Lower leg skin (tissue), 4 donors: ENCODE measurements around the gene ELL. TPM values are rescaled to one million over a fixed set of nuclear protein-coding genes. Genes with fewer than 3 reads are reported as not detected.

Source experiments
- DNase-seq, 2 donors: peaks; one replicate each; pipeline ENCODE4 v3.0.0-alpha.2; 2019; ENCODE audit warnings: low spot score in 2 of 2
- H3K4me3 ChIP-seq: fragments of 200-600 bp; sonication (generic); 2 replicates; pipeline ENCODE4 v1.5.1; 2017; ENCODE audit warnings: mild to moderate bottlenecking, low read depth; ENCODE audit not compliant: poor library complexity, severe bottlenecking
- POLR2A ChIP-seq, 2 donors: fragments of 450-650 bp; IDR thresholded peaks; one replicate each; pipeline ENCODE4 v1.6.1; 2016 to 2017; ENCODE audit warnings: antibody characterized with exemption in 2 of 2, mild to moderate bottlenecking in 1 of 2, moderate library complexity in 1 of 2
- WGBS, 2 donors: methylation state at CpG; one replicate each; pipeline ENCODE4 v1.1.5; 2018; 5-methylcytosine and 5-hydroxymethylcytosine counted together
- intact Hi-C: fragments of 100-400 bp; cut with DNase I; formaldehyde crosslinking; loops from one replicate; pipeline ENCODE4 v1.15.0; 2023; ENCODE audit warnings: low total_unique reads
- total RNA-seq, 4 donors: library from RNA; depleted of rRNA; stranded (reverse); fragments of >200 nt; gene quantifications; one replicate each; pipeline ENCODE4 v1.1.0, GENCODE V29; 2016
- TF ChIP-seq, protein P1 (sequence below), 3 donors: fragments of 450-650 bp; IDR thresholded peaks; one replicate each; pipeline ENCODE4 v1.5.1; 2016; ENCODE audit warnings: antibody characterized with exemption in 3 of 3, mild to moderate bottlenecking in 3 of 3, moderate library complexity in 2 of 3

ELL gene
- total RNA-seq, 4 donors from 2014 or later = 21.5 to 37.9 (median 24.8) TPM

DNA sequence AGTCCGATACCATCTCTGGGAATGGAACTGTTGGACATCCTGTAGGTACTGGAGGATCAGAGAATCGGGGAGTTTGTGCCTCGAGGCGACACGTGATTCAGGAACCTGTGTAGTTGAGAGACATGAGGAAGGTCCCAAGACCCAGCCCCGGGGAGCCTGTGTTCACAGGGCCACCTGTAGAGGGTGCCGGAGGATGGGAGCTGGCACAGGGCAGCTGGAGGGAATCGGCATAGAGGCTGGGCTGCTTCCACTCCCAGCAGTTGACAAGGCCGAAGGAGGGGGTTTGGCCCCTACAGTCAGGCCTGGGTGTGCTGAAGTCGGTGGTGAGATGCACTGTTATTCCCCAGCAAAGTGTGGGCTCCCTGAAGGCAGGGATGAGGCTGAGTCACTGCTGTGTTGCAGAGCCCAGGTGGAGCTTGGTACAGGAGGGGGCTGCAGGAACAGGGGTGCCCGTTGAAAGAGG is 81.4 kb downstream of the ELL start:
- no peak for DNase-seq
- intact Hi-C loops = no loop called here
- 48 to 49% methylated on average over 11 of the region's 11 CpGs for WGBS, 2 donors
- TF ChIP-seq, protein P1, sequence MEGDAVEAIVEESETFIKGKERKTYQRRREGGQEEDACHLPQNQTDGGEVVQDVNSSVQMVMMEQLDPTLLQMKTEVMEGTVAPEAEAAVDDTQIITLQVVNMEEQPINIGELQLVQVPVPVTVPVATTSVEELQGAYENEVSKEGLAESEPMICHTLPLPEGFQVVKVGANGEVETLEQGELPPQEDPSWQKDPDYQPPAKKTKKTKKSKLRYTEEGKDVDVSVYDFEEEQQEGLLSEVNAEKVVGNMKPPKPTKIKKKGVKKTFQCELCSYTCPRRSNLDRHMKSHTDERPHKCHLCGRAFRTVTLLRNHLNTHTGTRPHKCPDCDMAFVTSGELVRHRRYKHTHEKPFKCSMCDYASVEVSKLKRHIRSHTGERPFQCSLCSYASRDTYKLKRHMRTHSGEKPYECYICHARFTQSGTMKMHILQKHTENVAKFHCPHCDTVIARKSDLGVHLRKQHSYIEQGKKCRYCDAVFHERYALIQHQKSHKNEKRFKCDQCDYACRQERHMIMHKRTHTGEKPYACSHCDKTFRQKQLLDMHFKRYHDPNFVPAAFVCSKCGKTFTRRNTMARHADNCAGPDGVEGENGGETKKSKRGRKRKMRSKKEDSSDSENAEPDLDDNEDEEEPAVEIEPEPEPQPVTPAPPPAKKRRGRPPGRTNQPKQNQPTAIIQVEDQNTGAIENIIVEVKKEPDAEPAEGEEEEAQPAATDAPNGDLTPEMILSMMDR (IDR thresholded peaks at IDR 0.05) = no peak
- no peak for TF ChIP-seq POLR2A (IDR thresholded peaks at IDR 0.05)
- H3K4me3 ChIP-seq = no peak overlapping the region

DNA sequence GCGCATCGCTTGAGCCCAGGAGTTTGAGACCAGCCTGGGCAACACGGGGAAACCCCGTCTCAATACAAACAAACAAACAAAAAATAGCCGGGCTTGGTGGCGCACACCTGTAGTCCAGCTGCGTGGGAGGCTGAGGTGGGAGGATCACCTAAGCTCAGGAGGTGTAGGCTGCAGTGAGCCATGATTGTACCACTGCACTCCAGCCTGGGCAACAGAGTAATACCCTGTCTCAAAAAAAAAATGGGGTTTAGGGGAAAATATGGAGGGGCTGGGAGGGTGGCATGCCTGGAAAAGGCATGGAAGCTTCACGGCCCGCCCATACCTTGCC is 82.0 kb downstream of the ELL start:
- intact Hi-C loops = no loop called here
- no peak overlapping the region for H3K4me3 ChIP-seq
- DNase-seq = no peak
- TF ChIP-seq, protein P1 (IDR thresholded peaks at IDR 0.05) = no peak
- no peak for TF ChIP-seq POLR2A (IDR thresholded peaks at IDR 0.05)
- WGBS, 2 donors = 71 to 84% methylated on average over 9 of the region's 9 CpGs

DNA sequence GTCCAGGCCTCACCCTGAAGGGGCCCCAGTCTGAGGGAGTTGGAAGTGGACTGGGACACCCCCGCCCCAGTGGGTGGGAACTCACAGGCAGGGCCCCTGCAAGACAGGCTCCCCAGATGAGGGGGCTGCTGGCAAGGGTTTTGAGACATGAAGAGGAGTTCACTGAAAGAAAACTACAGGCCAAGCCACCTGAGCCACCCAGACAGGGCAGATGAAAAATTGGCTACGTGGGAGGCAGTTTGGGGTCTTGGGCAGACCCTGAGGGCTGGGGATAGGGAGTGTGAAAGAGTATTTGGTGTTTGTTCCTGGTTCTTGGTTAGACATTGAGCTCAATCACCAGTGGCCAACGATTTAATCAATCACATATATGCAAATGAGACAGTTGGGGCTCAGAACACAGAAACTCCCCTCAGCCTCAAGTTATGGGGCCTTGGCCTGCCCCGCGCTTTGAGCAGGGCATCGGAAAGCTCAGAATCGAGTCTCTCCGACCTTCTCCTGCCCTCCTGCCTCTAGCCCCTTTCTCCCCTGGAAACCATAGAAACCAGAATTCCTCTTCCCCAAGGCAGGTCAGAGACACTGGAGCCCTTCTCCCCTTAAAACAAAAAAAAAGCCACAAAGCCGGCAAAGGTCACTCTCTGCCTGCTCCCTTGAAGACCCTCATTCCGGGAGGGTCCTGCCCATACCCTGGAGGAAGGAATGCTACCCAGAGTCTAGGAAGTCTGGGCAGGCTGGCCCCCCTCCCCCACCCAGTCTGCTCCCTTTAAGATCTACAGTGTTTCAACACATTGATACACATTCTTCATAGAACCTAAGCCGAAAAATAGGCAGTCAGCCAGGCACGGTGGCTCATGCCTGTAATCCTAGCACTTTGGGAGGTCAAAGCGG is 82.6 kb downstream of the ELL start:
- intact Hi-C loops = no loop called here
- WGBS, 2 donors = 50 to 60% methylated on average over 13 of the region's 13 CpGs
- no peak overlapping the region for H3K4me3 ChIP-seq

DNA sequence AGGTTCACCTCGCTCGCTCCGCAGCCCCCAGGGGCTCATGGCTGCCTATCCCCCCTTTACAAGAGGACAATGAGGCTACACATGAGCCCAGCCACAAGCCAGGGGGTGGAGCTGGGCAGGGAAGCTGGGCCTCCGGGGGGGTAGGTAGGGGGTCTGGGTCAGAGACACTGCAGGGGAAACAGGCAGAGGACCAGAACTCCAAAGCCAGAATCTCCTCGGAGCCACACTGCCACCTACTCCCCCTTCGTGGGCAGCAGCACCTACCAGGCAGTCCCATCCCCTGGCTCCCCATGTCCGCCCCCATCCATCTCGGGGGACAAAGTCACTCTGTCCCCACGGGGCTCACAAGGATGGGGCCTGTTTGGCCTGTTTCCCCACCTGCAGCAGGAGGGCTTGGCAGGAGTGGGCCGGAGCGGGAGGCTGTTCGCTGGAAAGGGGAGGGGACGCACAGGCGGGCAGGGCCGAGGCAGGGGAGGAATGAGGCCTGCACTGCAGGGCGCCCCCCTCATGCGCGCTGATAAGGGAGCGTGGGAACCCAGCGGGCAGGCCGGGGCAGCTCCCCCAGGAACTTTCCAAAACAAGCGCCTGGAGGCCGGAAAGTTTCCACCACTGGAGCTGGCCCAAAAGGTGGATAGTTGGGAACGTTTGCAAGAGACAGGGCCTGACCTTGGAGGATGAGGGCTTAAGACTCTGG is 83.4 kb downstream of the ELL start:
- 21 to 29% methylated on average over 19 to 23 of the region's 24 CpGs for WGBS, 2 donors
- intact Hi-C loops = no loop called here
- no peak for TF ChIP-seq POLR2A (IDR thresholded peaks at IDR 0.05)
- TF ChIP-seq, protein P1 (IDR thresholded peaks at IDR 0.05) = no peak
- H3K4me3 ChIP-seq = no peak overlapping the region
- no peak for DNase-seq

More for the DNA sequence above, 82.6 kb downstream of the ELL start:
- no peak for DNase-seq
- no peak for TF ChIP-seq POLR2A (IDR thresholded peaks at IDR 0.05)
- TF ChIP-seq, protein P1 (IDR thresholded peaks at IDR 0.05) = no peak

DNA sequence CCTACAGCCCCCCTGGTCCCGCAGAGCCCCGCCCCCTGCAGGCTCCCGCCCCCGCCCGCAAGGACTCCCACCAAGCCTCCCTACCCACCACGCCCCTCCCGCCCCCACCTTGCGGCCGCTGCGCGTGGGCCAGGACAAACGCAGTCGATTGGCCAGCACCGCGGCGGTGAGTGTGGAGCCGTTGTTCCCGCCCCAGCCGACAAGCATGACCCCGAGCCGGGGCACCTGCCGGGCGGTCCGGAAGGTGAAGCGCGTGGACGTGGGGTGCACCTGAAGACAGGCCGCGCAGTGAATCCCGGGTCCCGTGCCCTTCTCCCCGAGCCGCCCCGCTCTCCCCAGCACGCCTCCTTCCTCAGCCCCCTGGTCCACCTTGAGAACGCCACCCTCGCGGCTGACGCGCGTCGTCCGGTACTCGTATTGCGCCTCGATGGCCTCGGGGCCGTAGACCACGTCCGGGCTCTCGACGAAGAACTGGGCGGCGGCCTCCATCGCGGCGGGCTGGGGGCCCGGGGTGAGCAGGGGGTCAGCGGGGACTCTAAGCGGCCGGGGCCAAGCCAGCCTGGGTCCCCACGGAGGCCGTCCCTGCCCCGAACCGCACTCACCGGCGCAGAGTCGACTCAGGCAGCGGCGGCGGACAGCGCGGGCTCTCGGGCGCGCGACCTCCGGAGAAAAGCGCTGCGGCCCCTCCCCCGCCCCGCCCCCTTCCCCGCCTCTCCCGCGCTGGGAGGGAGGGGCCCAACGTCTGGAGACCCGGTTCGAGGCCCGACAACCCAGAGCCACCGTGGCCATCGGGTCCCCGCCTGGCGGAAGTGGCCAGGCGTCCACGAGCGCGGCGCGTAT is 84.2 kb downstream of the ELL start, which contains the start of gene ISYNA1:
Gene ISYNA1 (minus strand): TSS at position 643 of the 840 bp plus-strand sequence. CDS start 154 bp downstream, at position 489.
- intact Hi-C loops = no loop called here
- DNase-seq = peak in 1 of 2 donors; percentile 93
- 1 to 2% methylated on average over 22 to 41 of the region's 99 CpGs for WGBS, 2 donors
- no peak for TF ChIP-seq POLR2A (IDR thresholded peaks at IDR 0.05)
- TF ChIP-seq, protein P1 (IDR thresholded peaks at IDR 0.05) = no peak
- peak within 1 kb of the TSS; percentile 24 for H3K4me3 ChIP-seq
